GM12874 (cell line): ENCODE results near the gene LCP2.

Experiments used
- CTCF ChIP-seq: IDR thresholded peaks from 2 replicates; pipeline ENCODE4 v1.5.1; 2011; ENCODE audit warnings: low read depth, mild to moderate bottlenecking, control low read depth, low read length, moderate library complexity; ENCODE audit not compliant: insufficient read depth

Gene LCP2

GRCh38 chr5:170338933-170339779 is 41.6 kb upstream of the LCP2 start:
- TF ChIP-seq CTCF = peak; percentile 92

GRCh38 chr5:170338291-170338690 is 40.7 kb upstream of the LCP2 start:
- TF ChIP-seq CTCF = no peak

- no peak for TF ChIP-seq CTCF
These were observed 39.6 kb upstream of the LCP2 start for GRCh38 chr5:170337045-170337733.

GRCh38 chr5:170336065-170336464 is 38.5 kb upstream of the LCP2 start:
- TF ChIP-seq CTCF = no peak

- TF ChIP-seq CTCF = no peak
These were observed 37.0 kb upstream of the LCP2 start for GRCh38 chr5:170334626-170335025.

GRCh38 chr5:170333161-170333910 is 35.8 kb upstream of the LCP2 start:
- TF ChIP-seq CTCF = no peak

GRCh38 chr5:170332058-170332457 is 34.5 kb upstream of the LCP2 start:
- no peak for TF ChIP-seq CTCF
